ENCODE results near the gene AKT3.

DNA sequence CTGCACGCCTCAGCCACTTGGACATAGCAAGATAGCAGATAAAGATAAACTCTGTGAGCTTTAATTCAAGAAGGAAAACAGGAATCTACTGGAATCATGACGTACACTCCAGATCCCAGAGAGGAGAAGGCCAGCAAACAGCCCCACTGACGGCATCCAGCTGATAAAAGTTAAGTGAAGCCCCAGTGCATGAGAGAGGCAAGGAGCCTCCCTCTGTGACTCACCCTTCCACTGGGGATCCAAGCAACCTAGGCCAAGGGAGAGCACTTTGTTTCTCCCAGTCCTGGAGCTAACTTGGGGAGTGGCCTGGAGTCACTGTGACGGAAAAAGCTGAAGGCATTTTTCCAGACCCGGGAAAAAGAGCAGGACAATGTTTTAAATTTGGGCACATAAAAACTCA lies 270.0 kb downstream of the AKT3 start:
- TF ChIP-seq, protein P1, sequence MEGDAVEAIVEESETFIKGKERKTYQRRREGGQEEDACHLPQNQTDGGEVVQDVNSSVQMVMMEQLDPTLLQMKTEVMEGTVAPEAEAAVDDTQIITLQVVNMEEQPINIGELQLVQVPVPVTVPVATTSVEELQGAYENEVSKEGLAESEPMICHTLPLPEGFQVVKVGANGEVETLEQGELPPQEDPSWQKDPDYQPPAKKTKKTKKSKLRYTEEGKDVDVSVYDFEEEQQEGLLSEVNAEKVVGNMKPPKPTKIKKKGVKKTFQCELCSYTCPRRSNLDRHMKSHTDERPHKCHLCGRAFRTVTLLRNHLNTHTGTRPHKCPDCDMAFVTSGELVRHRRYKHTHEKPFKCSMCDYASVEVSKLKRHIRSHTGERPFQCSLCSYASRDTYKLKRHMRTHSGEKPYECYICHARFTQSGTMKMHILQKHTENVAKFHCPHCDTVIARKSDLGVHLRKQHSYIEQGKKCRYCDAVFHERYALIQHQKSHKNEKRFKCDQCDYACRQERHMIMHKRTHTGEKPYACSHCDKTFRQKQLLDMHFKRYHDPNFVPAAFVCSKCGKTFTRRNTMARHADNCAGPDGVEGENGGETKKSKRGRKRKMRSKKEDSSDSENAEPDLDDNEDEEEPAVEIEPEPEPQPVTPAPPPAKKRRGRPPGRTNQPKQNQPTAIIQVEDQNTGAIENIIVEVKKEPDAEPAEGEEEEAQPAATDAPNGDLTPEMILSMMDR (IDR thresholded peaks at IDR 0.05) = no peak
- TF ChIP-seq POLR2A (IDR thresholded peaks at IDR 0.05) = no peak

All from thyroid gland (tissue), 4 donors.